Suppressor macrophage treated with lipopolysaccharide for 1 hour (primary cell): ENCODE data around the gene APP.
"Not testable (repeated sequence)": the region's sequence is repeated elsewhere in the genome, so short reads cannot be mapped to it uniquely, and the experiment has no call there.

ENCODE experiments used
- DNase-seq, 3 donors: peaks; one replicate each; pipeline ENCODE4 v3.0.0-alpha.2; 2020 to 2022

Gene APP

DNA sequence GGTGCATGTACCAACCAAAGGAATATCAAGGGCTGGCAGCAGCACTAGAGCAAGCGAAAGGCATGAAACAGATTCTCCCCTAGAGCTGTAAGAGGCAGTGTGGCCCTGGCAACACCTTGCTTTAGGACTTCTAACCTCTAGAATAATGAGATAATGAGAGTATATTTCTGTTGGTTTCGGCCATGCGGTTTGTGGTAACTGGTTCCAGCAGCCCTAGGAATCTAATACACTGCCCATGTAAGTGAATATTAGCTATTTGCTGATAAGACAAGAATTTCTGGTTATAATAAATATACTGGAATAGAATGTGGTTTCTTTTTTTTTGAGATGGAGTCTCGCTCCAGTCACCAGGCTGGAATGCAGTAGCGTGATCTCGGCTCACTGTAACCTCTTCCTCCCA lies 236.4 kb downstream of the APP start:
- no peak for DNase-seq

DNA sequence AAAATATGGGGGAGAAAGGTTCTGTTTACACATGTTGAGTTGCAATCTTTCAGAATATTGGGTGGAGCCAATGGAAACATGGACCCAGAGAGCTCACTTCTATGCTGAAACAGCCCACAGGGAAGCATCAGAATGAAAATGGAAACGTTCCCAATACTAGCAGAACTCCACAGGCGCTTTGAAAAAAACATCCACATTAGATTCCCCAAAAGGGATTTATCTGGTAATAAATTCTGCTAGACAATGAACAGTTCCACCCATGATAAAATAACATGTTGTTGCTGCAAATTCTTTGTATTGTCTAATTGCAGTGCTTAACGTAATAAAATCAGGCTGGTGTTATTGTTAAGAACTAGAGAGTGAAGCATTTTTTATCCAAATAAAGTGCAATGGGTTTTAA lies 238.8 kb downstream of the APP start:
- no peak for DNase-seq

DNA sequence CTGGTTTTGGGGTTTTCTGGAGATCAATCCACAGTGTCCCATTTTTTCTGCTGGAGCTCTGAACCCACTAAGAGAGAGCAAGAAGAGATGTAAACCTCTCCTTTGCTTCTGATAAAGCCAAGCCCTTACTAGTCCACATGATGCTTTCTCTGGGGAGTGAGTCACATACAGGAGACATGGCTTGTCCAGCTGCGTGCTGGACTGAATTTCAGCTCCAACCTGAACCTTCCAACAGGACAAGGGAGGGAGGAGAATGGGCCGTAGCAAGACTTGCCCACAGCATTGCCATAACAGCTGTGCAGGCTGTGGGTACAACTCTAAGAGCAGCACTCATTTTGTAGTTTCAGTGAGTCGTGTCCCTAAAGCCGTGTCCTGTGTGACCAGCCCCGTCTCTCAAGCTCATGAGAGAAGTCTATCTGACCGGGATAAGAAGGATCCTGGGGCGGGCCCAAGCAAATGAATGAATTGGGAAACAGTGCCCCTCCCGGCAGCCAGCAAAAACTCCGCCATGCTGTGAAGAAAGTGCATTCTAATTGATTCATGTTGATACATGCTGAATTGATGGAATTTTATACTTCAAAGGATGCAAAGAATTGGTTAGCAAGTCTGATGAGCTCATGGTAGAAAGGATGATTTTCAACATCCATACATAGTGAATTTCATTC lies 240.6 kb downstream of the APP start:
- no peak for DNase-seq

DNA sequence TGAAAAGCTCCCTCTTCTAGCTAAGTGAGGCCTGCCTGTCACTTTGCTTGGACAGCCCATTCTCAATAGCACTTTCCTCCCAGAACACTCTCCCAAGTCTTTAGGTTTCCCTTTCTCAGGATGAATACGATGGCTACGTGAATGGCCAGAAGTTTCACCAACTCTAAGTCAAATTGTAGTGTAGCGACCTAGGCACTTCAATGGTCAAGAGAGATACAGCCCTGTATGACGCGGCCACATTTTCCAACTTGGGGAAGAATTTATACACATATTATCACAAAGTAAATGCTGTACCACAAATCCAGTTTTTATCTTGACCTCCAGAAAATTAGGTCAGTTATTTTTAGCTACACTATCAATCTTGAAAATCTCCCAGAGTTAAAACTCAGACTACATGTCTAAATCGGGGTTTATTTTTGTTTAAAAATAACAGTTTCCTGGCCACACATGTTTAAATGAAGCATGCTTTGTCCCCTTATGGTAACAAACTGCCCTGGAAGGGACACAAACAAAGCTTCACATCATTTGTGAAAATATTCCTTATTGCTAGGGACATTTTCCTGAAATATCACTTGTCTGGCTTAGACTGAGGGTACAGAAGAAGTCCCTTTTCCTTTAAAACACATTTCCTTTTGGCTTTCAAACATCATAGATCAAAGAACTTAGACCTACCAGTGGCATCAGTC lies 243.2 kb downstream of the APP start:
- no peak for DNase-seq

DNA sequence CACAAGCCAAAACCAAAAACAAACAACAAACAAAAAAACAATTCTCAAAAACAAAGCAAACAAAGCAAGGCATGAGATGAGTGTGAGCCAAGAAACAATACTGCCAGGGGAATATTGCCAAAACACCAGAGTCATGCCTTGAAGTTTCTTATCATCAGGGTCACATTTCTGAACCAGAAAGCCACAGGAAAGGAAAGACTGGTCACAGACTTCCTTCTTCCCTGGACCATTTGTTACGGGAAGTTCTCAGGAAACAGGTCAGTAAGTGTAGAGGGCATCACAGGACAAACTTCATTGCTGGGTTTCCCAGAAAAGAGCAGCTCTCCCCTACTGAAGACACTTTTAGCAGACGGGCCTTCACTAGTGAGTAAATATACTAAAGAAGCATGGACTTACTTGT lies 244.6 kb downstream of the APP start:
- DNase-seq = peak; percentile 3 to 62 (median 7)

DNA sequence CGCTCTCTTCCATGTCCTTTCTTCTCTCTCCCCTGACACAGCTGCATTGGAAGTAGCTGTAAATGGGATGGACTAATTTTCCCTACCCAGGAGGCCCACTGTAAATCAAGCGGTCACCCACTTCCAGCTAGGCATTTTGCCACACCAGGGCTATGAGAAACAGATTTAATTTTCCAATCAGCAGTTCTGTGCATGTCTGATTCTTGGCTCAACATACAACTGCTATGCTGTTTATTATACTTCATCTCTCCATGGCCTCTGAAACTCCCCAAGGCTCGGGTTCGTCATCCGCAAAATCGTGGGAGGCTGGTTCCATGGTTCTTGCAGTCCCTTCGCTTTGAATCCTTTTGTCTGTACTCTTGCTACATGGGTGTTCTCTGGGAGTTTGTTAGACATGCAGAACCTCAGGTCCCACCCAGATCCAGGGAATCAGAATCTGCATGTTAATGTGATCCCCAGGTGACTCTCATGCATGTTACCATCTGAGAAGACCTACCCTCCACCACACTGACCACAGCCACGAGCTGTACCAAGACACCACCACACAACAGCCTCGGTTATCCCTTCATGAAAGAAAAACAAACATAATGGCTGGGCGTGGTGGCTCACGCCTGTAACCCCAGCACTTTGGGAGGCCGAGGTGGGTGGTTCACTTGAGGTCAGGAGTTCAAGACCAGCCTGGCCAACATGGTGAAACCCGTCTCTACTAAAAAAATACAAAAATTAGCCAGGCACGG lies 245.3 kb downstream of the APP start:
- no peak for DNase-seq

DNA sequence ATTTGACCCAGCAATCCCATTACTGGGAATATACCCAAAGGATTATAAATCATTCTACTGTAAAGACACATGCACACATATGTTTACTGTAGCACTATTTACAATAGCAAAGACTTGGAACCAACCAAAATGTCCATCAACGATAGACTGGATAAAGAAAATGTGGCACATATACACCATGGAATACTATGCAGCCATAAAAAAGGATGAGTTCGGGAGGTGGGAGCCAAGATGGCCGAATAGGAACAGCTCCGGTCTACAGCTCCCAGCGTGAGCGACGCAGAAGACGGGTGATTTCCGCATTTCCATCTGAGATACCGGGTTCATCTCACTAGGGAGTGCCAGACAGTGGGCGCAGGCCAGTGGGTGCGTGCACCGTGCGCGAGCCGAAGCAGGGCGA lies 252.4 kb downstream of the APP start:
- not testable (repeated sequence) for DNase-seq

DNA sequence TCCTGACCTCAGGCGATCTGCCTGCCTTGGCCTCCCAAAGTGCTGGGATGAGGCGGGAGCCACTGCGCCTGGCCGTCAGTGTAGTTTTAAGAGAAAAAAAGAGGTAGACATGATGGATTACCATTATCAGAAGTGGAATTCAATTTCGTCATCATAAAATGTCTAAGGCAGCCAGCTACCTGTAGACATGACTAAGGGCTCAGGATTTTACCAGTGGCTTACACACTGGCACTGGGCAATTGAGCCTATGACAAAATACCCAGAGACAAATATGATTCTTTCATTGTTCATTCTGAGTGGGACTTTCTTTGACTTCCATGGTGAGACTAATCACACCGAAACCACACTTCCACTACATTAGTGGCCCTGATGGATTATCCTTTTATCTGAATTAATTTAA lies 254.3 kb downstream of the APP start:
- no peak for DNase-seq

DNA sequence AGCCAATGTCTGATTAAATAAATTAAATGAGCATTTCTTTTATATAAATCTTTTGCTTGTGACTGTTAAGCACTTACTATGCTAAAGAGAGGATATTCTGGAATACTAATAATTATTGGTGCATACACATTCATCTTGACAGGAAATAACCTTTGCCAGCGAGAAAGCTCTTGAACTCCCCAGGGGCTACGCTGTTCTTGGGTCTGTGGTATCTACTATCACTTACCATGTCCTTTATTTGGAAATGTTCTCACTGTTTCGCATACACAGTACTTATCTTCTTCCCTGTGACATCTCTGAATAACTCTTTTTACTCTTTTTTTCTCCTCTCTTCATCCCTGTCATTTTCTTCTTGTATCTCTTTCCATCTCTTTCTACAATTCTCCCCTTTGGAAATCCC lies 257.1 kb downstream of the APP start:
- DNase-seq = no peak

DNA sequence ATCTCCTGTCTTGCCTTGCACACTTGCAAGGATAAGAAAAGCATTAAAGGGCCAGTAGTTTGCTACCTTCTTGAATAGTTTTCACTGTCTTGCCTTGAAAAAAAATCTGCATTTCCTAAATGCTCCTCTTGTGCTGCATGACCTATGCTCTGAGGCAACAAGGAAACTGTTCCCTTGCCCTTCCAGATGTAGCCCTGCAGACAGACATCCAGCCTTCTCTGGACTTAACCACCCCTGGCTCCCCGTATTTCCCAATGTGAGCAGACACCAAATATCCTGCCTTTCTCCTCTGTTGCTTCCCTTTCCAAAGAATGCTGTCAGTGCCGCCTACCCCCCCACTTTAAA lies 258.2 kb downstream of the APP start:
- DNase-seq = no peak

DNA sequence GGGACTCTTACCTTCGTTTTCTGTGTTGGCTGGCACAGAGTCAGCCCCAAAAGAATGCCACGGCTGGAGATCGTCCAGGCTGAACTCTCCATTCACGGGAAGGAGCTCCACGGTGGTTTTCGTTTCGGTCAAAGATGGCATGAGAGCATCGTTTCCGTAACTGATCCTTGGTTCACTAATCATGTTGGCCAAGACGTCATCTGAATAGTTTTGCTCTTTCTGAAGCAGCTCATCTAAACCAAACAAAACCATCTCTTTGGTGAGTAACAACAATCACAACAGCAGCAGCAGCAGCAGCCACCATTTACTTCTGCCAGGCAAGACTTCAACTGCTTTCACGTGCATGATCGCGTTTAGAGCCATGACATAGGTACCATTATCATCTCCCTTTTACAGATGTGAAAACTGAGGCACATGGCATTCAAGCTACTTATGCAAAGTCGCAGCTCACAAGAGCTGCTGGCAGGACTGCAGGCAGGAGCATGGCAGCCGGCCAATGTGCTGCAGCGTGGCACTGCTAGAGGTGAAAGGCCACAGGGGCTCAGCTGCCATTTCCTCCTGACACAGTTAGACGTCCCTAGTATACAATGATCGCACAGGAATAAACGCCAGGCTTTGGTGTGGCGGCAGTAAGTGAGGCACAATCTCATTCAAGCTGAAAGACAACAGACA lies 258.7 kb downstream of the APP start:
- DNase-seq = no peak

DNA sequence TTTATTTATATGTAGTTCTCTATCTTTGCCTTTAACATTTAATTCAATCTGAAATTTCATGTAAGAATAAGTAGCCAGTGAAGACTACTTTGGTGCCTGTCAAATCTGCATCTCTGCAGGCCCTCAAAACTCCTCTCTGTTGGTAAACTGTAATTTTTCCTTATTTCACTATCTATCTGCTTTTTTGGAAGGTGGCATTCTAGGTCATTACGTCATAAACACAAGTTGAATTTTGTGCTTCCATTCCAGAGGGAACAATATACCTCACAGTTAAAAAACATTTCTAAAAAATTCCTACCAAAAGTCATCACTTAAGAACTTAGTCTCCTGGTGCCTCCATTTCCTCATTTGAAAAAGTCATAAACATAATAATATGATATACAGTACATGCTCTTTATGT lies 259.8 kb downstream of the APP start:
- no peak for DNase-seq

DNA sequence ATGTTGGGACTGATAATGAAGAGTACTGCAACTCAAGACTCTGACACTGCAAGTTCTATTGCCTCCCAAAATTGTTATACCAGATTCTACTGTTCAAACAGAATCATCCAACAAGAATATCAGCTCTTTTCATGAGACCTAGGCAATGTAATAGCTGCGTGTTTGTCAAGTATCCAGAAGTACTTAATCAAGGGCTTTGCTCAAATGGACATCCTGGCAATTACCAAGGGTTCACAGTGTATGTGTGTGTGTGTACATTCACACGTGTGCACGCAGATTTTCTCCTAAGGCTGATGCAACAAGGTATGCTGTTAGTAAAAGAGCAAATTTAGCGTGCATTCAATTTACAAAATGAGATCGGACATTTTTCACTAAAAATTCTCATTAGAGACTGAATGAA lies 261.2 kb downstream of the APP start:
- no peak for DNase-seq

DNA sequence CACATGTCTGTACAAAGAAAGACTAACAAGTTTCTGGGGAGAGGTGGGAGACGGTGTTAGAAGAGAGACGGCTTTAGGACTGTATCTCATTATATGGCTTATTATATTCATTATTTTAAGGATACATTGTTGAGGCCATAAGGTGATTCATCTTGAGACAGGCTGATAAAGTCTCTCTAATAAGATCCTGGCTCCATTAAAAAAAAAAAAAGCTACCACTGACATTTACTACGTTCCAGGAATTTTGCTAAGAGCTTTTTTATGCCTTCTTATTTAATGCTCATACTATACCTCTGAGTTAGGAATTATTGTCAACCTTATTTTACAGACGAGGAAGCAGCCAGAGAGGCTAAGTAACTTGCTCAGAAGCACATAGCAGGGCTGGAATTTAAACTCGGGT lies 262.1 kb downstream of the APP start:
- DNase-seq = no peak

DNA sequence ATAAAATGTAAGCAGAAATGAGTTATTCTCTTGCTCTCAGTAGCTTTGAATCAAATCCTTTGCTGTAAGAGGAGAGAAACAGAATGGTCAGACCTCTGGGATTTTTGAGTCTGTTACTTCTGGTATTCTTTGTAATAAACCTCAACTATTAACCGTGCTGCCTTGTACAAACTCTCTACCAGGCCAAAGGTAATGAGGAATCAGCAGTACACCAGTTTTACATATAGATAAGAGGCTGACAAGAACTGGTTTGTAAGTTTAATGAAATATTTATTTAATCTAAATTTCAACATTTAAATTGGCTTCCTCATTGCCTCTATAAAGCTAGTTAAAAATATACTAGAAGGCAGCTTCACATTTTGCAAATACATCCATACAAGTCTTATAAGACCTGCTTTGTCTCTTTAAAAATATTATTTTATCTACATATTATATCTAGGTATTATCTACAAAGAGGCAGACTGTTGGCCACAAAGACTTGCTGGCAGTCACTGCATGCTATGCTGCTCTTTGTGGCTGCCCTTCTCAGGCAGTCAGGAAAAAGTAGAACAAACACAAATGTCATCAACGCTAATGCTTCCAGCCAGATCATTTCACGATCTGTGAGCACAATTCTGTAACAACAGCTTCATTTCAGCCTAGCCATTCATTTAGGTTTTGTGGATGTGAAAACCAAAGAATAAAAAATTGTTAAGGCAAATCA lies 262.8 kb downstream of the APP start:
- DNase-seq = no peak

DNA sequence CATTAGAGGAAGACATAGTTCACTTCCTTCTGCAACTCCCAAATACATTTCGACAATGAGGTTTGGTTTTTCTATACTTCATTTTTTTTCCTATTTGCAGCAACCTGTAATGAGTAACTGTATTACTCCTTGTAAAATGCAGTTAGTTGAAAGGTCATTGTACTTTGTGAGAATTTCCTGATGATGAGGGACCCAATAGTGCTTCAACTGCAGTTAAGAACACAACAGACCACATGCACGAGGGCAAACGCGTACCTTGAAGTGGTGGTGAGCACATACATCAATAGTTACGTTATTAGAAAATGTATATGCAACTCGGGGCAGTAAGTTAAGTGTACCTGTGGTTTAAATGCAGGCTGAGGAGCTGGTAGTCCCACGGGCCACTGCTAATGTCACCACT lies 264.0 kb downstream of the APP start:
- DNase-seq = no peak

DNA sequence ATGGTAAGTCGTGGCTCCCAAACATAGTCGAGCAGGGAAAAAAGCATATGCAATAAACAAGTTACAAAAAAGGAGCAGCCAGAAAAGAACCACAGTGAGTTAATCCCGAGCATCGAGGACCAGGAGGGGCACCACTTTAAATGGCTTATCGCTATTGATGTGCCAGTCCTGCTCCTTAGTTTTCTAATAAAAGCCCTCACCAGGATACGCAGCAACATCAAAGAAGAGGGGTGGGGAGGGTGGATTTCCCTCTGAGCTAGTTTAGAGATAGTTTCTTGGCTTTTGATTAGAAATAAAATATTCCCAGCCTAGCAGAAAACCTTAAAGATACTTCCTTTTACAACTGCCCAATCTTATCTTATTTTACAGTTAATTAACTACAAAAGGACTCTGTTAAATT lies 265.4 kb downstream of the APP start:
- no peak for DNase-seq

DNA sequence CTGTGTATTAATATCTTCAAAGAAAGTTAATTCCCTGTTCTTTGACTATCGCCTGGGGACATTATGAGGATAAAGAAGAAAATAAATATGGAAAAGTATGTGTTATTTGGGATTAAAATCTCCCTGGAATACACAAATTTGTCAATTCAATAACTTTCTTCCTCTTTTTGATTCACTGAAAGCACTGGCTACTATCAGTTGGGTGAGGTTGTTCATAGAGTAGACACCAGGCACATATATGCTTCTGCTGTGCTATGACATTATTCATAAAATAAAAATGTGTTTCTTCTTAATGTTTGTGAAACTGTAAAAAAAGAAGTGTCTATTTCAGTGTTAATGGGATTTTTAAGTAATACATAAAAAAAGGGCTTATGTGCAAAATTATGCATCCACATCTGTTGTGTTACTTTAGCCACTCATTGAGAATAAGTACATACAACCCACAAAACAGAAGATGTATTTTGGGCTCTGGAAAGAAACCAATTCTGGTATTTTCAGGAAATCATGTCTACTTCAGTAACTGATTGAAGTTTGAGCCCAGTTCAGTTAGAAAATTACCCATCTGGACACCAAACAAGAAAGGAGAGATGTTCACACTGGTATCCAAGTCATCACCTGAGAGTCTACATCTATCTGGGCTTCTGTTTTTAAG lies 266.4 kb downstream of the APP start:
- peak in 1 of 3 donors; percentile 28 for DNase-seq

DNA sequence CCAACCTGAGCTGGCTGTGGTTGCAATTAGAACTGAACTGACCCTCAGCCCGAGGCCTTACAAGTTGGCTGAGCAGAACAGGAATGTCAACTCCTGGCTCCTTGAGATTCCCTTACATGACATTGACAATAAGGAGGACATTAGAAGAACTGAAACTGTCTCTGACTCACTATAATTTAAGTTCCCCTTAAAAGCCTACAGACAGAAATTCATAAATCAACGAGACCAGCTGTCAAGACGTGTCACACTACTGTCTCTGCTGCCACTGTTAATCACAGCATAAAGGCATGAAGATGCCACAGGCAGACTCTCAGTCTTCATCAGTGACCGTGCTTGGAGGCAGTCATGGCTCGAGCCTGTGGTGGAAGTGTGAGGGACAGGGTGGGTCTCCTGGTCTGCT lies 267.0 kb downstream of the APP start:
- peak; percentile 68 to 91 (median 90) for DNase-seq

DNA sequence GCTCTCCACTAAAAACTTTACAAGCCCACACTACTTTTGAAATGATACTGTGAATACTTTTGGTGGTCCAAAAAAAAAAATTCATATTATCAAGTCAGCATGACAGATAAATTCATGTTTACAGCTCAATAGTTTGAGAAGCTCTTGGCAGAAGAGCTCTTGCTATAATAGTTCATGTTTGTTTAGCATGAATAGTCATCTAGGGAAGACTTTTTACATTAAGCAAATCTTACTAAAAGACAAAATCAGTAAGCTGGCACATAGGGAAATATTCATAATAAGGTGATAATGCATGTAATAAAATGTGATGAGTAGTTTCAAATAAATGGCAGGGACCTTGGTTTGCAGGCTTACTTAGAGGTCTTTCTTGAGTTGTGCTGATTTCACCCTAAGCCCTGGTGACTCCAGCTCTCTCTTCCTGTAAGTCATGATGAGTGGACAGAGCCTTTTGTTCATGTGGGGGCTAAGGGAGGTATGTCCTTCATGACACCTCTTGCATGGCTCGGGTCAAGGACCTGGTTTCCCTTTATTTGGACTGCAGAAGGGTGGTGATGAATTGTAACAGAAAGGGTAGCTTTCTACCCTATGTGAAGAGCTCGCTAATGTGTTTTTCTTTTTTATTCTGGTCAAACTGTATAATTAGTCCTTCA lies 269.1 kb downstream of the APP start:
- no peak for DNase-seq

DNA sequence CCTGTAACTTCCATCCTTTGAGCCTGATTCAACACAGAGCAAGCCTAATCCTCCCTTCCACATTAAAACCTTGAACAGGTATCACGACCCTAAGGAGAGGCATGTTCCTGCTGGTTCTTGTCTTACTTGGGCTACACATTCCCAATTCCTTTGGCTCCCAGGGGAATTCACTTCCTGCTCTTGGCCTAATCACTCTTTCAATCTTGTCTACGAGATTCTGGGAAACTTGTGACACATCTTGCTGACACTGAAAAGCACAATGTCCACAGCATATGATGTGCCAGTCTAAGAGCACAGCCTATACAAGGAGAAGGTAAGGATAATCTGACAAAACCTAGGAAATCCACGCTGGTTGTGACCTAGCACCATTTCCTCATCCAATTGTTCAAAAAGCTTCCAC lies 271.9 kb downstream of the APP start:
- DNase-seq = no peak

DNA sequence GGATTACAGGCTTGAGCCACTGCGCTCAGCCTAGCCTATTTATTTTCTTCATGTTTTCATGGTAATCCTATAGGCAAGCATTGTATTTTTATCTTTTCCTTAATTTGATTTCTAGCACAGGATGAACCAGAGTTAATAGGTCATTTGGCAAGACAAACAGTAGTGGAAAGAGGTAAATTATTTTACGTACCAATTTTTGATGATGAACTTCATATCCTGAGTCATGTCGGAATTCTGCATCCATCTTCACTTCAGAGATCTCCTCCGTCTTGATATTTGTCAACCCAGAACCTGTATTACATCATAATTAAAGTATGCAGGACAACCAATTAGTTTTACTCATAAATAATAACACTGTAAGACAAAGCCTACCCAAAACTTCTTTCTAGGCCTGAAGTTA lies 273.2 kb downstream of the APP start:
- no peak for DNase-seq
